Fibroblast of the aortic adventitia (primary cell): ENCODE results near the gene COA4. TPM values are rescaled to one million over a fixed set of nuclear protein-coding genes. Genes with fewer than 3 reads are reported as not detected.

Source experiments
- DNase-seq: peaks from one replicate; pipeline ENCODE4 v3.0.0-alpha.2; 2010; ENCODE audit warnings: low read depth
- H3K4me3 ChIP-seq: 2 replicates; pipeline ENCODE4 v1.5.1; 2011; ENCODE audit warnings: low read depth, mild to moderate bottlenecking, control low read depth, low read length, moderate library complexity
- total RNA-seq: library from RNA; depleted of rRNA; stranded (reverse); fragments of >200 nt; gene quantifications from 2 replicates; pipeline ENCODE4 v1.2.3, GENCODE V29; 2012; ENCODE audit warnings: low replicate concordance
- TF ChIP-seq, protein P1 (sequence below): IDR thresholded peaks from 2 replicates; pipeline ENCODE4 v1.5.1; 2011; ENCODE audit warnings: mild to moderate bottlenecking, low read length, control low read depth, inconsistent platforms; ENCODE audit not compliant: insufficient read depth

The COA4 gene
- total RNA-seq, 1 donor = 70.8 TPM

DNA sequence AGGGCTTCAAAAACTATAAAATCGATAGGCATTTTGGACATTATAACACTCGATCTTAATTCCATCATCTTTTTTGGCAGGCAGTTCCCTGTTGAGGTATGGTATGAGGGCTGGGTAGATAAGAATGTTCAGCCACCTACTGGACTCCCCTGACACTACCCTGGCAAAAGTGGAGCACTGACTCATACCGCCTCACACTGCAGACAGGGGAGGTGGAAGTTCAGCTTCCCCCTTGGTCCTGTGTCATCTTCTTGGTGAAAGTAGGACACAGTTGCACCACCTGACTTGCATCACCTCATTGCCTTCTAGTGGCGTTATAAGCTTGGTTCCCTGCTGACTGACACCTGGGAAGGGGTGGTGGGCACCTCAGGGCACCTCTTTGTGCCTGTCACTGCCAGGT lies 30.5 kb upstream of the COA4 start:
- DNase-seq = peak; percentile 28
- TF ChIP-seq, protein P1, sequence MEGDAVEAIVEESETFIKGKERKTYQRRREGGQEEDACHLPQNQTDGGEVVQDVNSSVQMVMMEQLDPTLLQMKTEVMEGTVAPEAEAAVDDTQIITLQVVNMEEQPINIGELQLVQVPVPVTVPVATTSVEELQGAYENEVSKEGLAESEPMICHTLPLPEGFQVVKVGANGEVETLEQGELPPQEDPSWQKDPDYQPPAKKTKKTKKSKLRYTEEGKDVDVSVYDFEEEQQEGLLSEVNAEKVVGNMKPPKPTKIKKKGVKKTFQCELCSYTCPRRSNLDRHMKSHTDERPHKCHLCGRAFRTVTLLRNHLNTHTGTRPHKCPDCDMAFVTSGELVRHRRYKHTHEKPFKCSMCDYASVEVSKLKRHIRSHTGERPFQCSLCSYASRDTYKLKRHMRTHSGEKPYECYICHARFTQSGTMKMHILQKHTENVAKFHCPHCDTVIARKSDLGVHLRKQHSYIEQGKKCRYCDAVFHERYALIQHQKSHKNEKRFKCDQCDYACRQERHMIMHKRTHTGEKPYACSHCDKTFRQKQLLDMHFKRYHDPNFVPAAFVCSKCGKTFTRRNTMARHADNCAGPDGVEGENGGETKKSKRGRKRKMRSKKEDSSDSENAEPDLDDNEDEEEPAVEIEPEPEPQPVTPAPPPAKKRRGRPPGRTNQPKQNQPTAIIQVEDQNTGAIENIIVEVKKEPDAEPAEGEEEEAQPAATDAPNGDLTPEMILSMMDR = peak; percentile 18
- H3K4me3 ChIP-seq = no peak overlapping the region

- TF ChIP-seq, protein P1 = no peak
- no peak for DNase-seq
- H3K4me3 ChIP-seq = no peak overlapping the region
Measured at GRCh38 chr11:73902303-73902702, 25.7 kb upstream of the COA4 start.

DNA sequence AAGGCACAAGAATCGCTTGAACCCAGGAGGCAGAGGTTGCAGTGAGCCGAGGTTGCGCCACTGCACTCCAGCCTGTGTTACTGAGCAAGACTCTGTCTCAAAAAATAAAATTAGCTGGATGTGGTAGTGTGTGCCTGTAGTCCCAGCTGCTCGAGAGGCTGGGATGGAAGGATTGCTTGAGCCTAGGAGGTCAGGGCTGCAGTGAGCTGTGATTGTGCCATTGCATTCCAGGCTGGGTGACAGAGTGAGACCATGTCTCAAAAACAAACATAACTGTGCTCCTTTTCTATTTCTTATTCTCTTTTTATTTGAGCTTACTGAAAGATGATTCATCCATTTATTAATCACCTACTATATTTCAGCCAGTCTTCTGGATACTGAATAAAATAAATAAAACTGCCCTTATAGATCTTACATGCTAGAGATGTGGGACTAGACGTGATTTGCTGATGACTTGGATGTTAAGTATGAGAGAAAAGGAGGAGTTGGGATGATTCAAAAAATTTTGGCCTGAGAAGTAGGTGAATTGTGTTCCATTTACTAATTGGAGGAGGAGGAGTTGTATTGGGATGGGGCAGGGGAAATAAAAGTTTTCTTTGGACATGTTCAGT lies 18.2 kb upstream of the COA4 start:
- DNase-seq = peak; percentile 33
- H3K4me3 ChIP-seq = no peak overlapping the region
- TF ChIP-seq, protein P1 = no peak

- no peak overlapping the region for H3K4me3 ChIP-seq
- TF ChIP-seq, protein P1 = no peak
- no peak for DNase-seq
Measured at GRCh38 chr11:73893041-73893440, 16.4 kb upstream of the COA4 start.

DNA sequence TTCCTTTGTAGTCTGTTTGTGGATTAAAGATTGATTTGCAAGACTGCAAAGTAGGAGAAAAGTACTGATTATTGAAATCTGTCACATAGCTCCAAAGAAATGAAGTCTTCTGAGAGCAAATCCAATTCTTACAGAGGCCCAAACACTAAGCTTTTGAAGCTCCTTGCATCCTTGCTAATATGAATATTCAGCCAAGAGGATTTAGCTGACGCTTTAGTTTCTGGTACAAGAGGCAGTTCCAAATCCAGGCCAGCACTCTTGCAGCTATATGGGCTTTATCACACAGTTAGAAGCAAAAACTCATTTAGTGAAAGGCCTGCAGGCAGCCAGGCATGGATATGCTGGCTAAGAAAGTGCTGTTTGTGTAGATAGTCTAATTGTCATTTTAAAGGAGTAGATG lies 12.9 kb upstream of the COA4 start:
- H3K4me3 ChIP-seq = no peak overlapping the region
- no peak for DNase-seq
- TF ChIP-seq, protein P1 = no peak

- no peak overlapping the region for H3K4me3 ChIP-seq
- TF ChIP-seq, protein P1 = no peak
- DNase-seq = peak; percentile 46
Measured at GRCh38 chr11:73889019-73889418, 12.4 kb upstream of the COA4 start.

GRCh38 chr11:73888244-73888643 lies 11.6 kb upstream of the COA4 start:
- TF ChIP-seq, protein P1 = no peak
- no peak for DNase-seq
- H3K4me3 ChIP-seq = no peak overlapping the region
